Muscle layer of duodenum (tissue), 2 donors: Measurements from ENCODE around the gene CAMK4.
A peak's percentile ranks its signal among the peaks of the same experiment; 100 is the strongest.

Experiments
- H3K27ac ChIP-seq: one replicate; pipeline ENCODE4 v1.7.0; 2013; ENCODE audit warnings: mild to moderate bottlenecking, low read length
- H3K27me3 ChIP-seq: one replicate; pipeline ENCODE4 v1.7.0; 2013; ENCODE audit warnings: low read depth, mild to moderate bottlenecking, control low read depth, low read length
- H3K36me3 ChIP-seq, 2 donors: one replicate each; pipeline ENCODE4 v1.7.0; 2013; ENCODE audit warnings: low read length in 2 of 2, control low read depth in 1 of 2, mild to moderate bottlenecking in 1 of 2; ENCODE audit not compliant: insufficient read depth in 2 of 2, control insufficient read depth in 1 of 2
- H3K4me1 ChIP-seq, 2 donors: one replicate each; pipeline ENCODE4 v1.7.0; 2013; ENCODE audit warnings: low read length in 2 of 2, mild to moderate bottlenecking in 2 of 2, control low read depth in 1 of 2, moderate library complexity in 1 of 2; ENCODE audit not compliant: insufficient read depth in 2 of 2, control insufficient read depth in 1 of 2
- H3K4me3 ChIP-seq, 2 donors: one replicate each; pipeline ENCODE4 v1.7.0; 2013; ENCODE audit warnings: low read length in 2 of 2, low read depth in 1 of 2, mild to moderate bottlenecking in 1 of 2
- H3K9me3 ChIP-seq, 2 donors: one replicate each; pipeline ENCODE4 v1.7.0; 2013; ENCODE audit warnings: low read length in 2 of 2, control low read depth in 1 of 2, mild to moderate bottlenecking in 1 of 2; ENCODE audit not compliant: control insufficient read depth in 1 of 2
- donor health status: healthy.

The CAMK4 gene

DNA sequence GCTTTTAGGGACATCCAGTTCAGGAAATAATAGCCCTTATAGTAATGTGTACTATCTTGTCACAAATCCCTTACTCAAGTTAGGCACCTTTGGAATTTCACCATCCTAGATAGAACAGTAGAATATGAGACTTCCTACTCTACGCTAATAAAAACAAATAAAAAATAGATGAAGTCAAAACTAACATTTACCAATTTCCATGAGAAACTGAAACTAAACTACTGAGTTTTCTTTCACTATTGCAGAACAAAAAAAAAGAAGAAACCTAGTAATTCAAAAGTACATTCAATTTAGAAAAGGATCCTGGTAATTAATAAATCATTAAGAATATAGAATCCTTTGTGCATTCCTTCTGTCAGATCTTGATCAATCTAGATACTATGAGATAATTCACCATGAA is 274.2 kb downstream of the CAMK4 start:
- Histone ChIP-seq H3K36me3 (peaks cover 3 to 4% of the 10 kb centered on the region in 2 donors), H3K4me3 (no peak overlapping the region), H3K4me1 (no peaks in the 10 kb centered on the region), H3K9me3 (no peaks in the 10 kb centered on the region), H3K27ac (no peak overlapping the region), H3K27me3 (no peaks in the 10 kb centered on the region)

DNA sequence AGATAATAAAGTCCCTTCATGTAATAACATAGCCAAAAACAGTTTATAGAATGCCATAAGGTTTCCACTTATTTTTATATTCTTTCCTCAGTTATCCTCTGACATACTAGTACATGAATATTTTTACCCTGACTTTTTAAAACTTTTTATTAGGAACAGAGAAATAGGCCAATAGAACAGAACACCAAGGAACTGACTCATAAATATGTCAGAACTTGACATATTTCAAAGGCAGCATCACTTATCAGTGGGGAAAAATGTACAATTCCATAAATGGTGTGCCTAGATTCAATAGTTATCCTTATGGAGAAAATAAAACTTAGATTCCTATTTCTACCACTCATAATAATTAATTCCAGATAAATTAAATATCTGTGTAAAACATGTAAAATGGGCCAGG is 278.8 kb downstream of the CAMK4 start:
- Histone ChIP-seq H3K4me3 (no peak overlapping the region), H3K36me3 (peaks cover 3 to 4% of the 10 kb centered on the region in 2 donors), H3K27ac (no peak overlapping the region)

DNA sequence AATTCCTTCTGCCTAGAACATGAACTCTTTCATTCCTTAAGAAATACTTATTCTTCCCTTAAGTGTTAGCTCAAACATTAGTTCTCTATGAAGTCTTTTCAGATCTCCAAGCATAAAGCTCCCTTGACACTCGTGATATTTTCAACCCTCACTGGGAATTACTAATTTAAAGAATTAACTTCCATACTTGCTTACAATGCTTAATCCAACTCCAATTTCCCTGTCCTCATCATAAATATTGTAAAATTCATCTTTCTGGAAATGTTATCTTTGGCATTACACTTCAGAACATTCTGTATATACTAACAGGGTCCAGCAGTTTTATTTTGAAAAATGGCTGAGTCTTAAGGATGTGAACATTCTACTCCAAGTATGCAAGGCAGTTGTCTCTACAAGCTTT is 280.9 kb downstream of the CAMK4 start:
- H3K4me1 ChIP-seq, result no peaks in the 10 kb centered on the region
- H3K27ac ChIP-seq, result no peak overlapping the region
- H3K27me3 ChIP-seq, result no peaks in the 10 kb centered on the region
- H3K9me3 ChIP-seq, result no peaks in the 10 kb centered on the region
- peaks cover 2 to 4% of the 10 kb centered on the region in 2 donors for H3K36me3 ChIP-seq
- no peak overlapping the region for H3K4me3 ChIP-seq

More for the DNA sequence above, 278.8 kb downstream of the CAMK4 start:
- Histone ChIP-seq H3K4me1 (no peaks in the 10 kb centered on the region), H3K27me3 (no peaks in the 10 kb centered on the region), H3K9me3 (no peaks in the 10 kb centered on the region)

DNA sequence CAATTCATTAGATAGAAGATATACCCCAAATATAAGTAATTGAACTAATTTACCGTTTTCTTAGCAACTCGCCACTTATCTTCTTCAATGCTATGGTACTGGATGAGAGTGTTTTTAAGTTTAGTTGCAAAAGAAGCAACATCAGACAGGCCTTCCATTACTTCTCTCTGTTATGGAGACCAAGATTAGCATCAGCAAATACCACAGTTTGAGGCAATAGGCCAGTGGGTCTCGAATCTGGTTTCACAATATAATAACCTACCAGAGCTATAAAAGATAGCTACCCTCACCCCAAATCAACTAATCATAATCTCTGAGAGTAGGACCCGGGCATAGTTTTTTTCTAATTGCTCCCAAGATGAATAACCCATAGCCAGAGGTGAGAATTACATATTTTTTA is 283.1 kb downstream of the CAMK4 start:
- Histone ChIP-seq H3K27me3 (no peaks in the 10 kb centered on the region), H3K9me3 (no peaks in the 10 kb centered on the region), H3K4me1 (peaks cover 0 to 6% of the 10 kb centered on the region in 2 donors), H3K27ac (no peak overlapping the region), H3K4me3 (no peak overlapping the region), H3K36me3 (no peaks in the 10 kb centered on the region)

DNA sequence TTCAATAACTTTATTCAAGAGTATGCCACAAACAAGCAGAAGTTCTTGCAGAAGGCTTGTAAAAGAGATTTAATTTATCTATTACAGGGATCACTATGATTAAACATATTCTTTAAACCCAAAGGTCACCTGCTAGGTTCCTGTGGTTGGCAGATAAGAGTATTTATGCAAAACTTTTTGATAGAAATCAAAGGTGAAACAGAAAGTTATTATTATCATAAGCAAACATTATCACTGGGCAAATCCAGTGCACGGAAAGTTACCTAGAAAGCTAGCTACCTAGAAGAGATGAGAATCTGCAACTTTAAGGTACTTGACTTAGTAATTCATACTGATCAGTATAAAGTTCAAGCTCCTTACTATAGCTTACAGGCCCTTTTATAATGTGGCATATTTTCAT is 284.9 kb downstream of the CAMK4 start:
- Histone ChIP-seq H3K9me3 (no peaks in the 10 kb centered on the region), H3K4me1 (peaks cover 6% of the 10 kb centered on the region in 2 donors), H3K27me3 (no peaks in the 10 kb centered on the region), H3K4me3 (peak overlapping the region in 1 of 2 donors; percentile 7), H3K36me3 (no peaks in the 10 kb centered on the region), H3K27ac (no peak overlapping the region)

DNA sequence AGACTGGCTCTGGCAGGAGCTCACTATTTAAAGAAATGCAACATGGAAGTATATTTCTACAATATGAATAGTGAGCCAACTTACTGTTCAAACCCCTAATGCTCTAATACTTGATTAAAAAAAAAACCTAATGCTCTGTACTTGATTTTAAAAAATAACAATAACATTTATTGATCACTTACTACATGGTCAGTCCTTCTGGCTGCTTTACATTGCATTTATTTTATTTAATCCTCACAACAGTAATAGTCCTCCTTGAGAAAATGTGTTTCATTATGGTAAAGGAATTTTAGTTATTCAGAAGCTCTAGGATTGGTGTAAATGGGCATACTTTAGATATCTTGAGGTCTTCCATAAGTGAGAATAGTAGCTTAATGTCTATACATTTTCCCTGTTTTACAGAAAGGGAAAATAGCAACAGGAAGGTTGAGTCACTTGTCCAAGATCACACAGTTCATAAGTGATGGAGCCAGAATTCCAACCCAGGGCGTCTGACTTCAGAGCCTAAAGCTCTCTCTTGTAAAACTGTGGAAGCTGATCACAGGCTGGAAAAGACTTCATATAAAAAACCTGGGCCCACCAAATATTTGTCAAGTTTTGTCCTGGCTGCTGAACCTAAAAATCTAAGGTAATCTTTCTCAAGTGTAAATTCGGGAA is 287.1 kb downstream of the CAMK4 start:
- no peaks in the 10 kb centered on the region for H3K36me3 ChIP-seq
- H3K27ac ChIP-seq, result peak overlapping the region; percentile 91
- no peaks in the 10 kb centered on the region for H3K9me3 ChIP-seq
- H3K27me3 ChIP-seq, result no peaks in the 10 kb centered on the region
- H3K4me1 ChIP-seq, result peaks cover 6% of the 10 kb centered on the region in 2 donors
- peak overlapping the region; percentile 92 to 93 for H3K4me3 ChIP-seq

DNA sequence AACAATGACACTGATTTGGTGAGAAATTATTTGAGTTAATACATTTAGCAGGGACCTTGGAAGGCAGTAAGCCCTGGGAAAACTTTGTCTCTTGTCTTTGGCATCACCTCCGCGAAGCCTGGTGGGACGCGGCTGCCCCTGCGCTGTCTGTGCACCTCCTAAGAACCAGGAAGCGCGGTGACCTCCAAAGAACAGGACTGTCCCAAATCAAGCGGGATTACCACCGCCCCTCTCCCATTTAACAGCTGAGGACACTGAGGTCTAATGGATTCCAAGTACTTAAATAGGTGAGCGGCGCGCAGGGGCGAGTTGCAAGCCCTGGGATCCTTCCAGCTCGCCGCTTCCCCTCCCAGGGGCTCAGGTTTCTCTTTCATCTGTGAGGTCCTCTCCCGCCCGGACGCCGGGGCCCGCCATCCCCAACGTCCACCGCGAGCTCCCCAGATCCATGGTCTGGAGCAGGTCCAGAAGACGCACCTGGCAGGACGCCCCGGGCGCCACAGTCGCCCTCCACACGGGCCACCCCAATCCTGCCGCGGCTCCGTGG is 287.7 kb downstream of the CAMK4 start:
- no peaks in the 10 kb centered on the region for H3K36me3 ChIP-seq
- peaks cover 6% of the 10 kb centered on the region in 2 donors for H3K4me1 ChIP-seq
- peak overlapping the region; percentile 92 to 93 for H3K4me3 ChIP-seq
- peak overlapping the region; percentile 91 for H3K27ac ChIP-seq
- no peaks in the 10 kb centered on the region for H3K27me3 ChIP-seq
- H3K9me3 ChIP-seq, result no peaks in the 10 kb centered on the region

DNA sequence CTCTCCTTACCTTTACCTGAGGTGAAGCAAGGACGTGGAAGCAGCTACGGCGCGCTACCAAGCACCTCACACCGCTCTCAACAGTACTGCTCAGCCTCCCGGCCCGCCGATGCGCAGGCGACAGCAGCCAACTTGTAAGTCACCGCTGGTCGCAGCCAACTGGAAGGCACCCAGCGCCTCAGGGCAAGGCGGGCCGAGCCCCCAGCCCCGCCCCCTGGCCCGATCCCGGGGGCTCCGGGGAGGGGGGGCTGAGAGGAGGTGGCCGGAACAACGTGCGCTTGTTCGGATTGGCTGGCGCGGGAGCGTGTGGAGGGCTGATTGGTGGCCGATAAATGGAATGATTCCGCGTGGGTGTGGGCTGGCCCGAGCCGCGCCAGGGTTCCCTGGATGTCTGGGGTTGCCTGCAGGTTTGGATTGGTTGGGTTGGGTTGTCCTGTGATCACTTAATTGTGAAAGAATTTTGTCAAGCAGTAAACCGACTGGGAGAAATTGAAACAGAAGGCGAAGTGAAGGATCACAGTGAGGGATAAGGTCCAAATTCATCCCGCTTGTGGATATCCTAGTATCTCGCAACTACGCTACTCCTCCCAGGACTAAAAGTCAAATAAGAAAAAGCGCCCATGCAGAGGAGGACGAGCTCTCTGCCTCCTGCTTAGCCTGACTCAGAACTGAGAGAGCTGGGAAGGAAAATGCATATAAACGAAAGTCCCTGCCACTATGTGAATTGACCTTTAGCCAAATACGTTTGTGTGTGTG is 288.4 kb downstream of the CAMK4 start, which contains the start of gene STARD4:
Gene STARD4 (minus strand): TSS at position 161 of the 756 bp plus-strand sequence. CDS start 5,102 bp downstream, outside the sequence.
- Histone ChIP-seq H3K27me3 (no peaks in the 10 kb centered on the region), H3K36me3 (no peaks in the 10 kb centered on the region), H3K4me3 (peak within 1 kb of the TSS; percentile 92 to 93)

DNA sequence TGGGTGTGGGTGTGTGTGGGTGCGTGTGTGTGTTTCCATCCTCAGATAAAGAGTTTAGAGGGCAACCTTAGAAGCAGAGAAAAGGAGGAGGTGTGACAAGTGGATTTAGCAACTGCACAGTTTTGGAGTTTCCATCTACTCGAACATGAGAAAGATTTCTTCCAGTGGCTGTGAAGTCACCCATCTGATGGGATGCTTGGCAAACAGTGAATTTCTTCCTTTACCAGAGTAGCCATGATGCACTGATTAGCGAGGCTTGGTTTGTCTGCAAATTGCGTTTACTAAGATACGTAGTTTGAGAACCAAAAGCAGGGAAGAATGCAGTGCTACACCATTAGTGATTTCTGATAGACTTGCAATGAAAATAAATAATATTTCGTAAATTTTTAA is 288.9 kb downstream of the CAMK4 start:
- Histone ChIP-seq H3K36me3 (no peaks in the 10 kb centered on the region), H3K27ac (peak overlapping the region; percentile 91), H3K27me3 (no peaks in the 10 kb centered on the region), H3K4me3 (peak overlapping the region; percentile 92 to 93), H3K4me1 (peaks cover 6% of the 10 kb centered on the region in 2 donors), H3K9me3 (no peaks in the 10 kb centered on the region)

More for the DNA sequence above, 288.4 kb downstream of the CAMK4 start, which contains the start of gene STARD4:
- H3K4me1 ChIP-seq, result peaks cover 6% of the 10 kb centered on the region in 2 donors
- H3K27ac ChIP-seq, result peak within 1 kb of the TSS; percentile 91
- H3K9me3 ChIP-seq, result no peaks in the 10 kb centered on the region

DNA sequence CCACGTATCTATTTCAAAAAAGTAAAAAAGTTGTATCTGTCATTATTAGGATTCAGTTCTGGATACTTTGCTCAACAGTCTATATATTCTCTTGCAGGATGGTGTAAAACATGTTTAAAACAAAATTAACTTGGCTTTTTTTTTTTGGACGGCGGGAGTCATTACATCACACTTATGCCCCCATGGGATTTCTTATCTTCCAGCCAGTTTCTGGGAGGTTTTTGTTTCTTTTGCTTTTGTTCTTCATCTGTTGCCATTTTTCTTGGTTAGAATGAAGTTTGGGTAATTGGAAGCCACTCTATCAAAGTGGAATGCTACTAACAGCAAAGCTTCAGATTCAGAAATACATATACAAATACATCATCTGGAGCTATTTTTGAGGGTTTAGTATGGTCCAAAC is 289.9 kb downstream of the CAMK4 start:
- peaks cover 6% of the 10 kb centered on the region in 2 donors for H3K4me1 ChIP-seq
- no peak overlapping the region for H3K27ac ChIP-seq
- no peak overlapping the region for H3K4me3 ChIP-seq
- H3K9me3 ChIP-seq, result no peaks in the 10 kb centered on the region
- no peaks in the 10 kb centered on the region for H3K27me3 ChIP-seq
- H3K36me3 ChIP-seq, result no peaks in the 10 kb centered on the region

DNA sequence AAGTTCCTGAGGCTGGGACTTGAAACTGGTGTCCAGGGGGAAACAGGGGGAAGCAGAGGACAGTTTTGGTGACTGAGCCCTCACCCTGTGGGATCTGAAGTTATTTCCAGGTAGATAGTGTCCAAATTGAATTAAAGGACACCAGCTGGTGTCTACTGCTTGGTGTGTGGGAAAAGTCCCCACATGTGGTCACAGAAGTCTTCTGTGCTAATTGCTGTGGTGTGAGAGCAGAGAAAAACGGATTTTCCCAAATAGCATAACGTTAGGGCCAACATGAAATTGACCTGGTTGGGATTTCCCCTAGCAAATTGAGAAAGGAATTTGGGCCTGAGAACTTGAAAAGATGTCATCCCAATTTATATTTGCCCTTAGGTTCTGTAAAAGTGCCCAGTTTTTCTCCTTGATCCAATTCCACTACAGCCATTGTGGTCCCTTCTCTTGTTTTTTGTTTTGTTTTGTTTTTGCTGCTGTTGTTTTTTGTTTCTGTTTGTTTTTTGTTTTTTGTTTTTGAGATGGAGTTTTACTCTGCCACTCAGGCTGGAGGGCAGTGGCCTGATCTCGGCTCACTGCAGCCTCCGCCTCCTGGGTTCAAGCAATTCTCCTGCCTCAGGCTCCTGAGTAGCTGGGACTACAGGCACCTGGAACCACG is 293.8 kb downstream of the CAMK4 start:
- Histone ChIP-seq H3K36me3 (no peaks in the 10 kb centered on the region), H3K4me1 (peaks cover 0 to 3% of the 10 kb centered on the region in 2 donors), H3K9me3 (no peaks in the 10 kb centered on the region), H3K27ac (no peak overlapping the region), H3K4me3 (no peak overlapping the region), H3K27me3 (no peaks in the 10 kb centered on the region)
